H9 (cell line): ENCODE results near the gene CD226. TPM values are rescaled to one million over a fixed set of nuclear protein-coding genes. Genes with fewer than 3 reads are reported as not detected.

Source experiments
- DNase-seq: peaks from one replicate; pipeline ENCODE4 v3.0.0-alpha.2; 2017
- H2AFZ ChIP-seq: one replicate; pipeline ENCODE4 v1.6.1; 2013; ENCODE audit warnings: mild to moderate bottlenecking, low read length, control low read depth, moderate library complexity
- H2AK5ac ChIP-seq: 2 replicates; pipeline ENCODE4 v1.6.1; 2013; ENCODE audit warnings: low read length, control low read depth, mixed read lengths; ENCODE audit not compliant: insufficient read length
- H2BK120ac ChIP-seq: one replicate; pipeline ENCODE4 v1.6.1; 2013; ENCODE audit warnings: low read depth, mild to moderate bottlenecking, low read length, control low read depth, inconsistent platforms; ENCODE audit not compliant: poor library complexity, severe bottlenecking
- H2BK12ac ChIP-seq: 2 replicates; pipeline ENCODE4 v1.6.1; 2013; ENCODE audit warnings: low read length, control low read depth, mixed read lengths, low read depth; ENCODE audit not compliant: insufficient read length
- H2BK15ac ChIP-seq: 2 replicates; pipeline ENCODE4 v1.6.1; 2013; ENCODE audit warnings: low read depth, low read length, control low read depth
- H2BK20ac ChIP-seq: one replicate; pipeline ENCODE4 v1.6.1; 2013; ENCODE audit warnings: low read depth, mild to moderate bottlenecking, low read length, control low read depth, inconsistent platforms; ENCODE audit not compliant: poor library complexity, severe bottlenecking
- H2BK5ac ChIP-seq: 2 replicates; pipeline ENCODE4 v1.6.1; 2013; ENCODE audit warnings: low read length, control low read depth, mixed read lengths; ENCODE audit not compliant: insufficient read length
- H3K14ac ChIP-seq: 2 replicates; pipeline ENCODE4 v1.6.1; 2013; ENCODE audit warnings: low read length, control low read depth; ENCODE audit not compliant: insufficient read depth
- H3K18ac ChIP-seq: 2 replicates; pipeline ENCODE4 v1.6.1; 2013; ENCODE audit warnings: low read depth, mild to moderate bottlenecking, mixed read lengths, low read length, control low read depth; ENCODE audit not compliant: insufficient read length
- H3K23ac ChIP-seq: 2 replicates; pipeline ENCODE4 v1.6.1; 2013; ENCODE audit warnings: low read length, control low read depth, mixed read lengths, low read depth; ENCODE audit not compliant: insufficient read length
- H3K23me2 ChIP-seq: 2 replicates; pipeline ENCODE4 v1.6.1; 2013; ENCODE audit warnings: low read depth, mild to moderate bottlenecking, mixed read lengths, low read length, control low read depth; ENCODE audit not compliant: insufficient read length, poor library complexity, severe bottlenecking
- H3K27ac ChIP-seq: 2 replicates; pipeline ENCODE4 v1.5.1; 2013; ENCODE audit warnings: low read length, control low read depth, mixed read lengths, low read depth; ENCODE audit not compliant: insufficient read length
- H3K27me3 ChIP-seq: 2 replicates; pipeline ENCODE4 v1.6.1; 2013; ENCODE audit warnings: low read length, control low read depth, inconsistent platforms; ENCODE audit not compliant: insufficient read depth
- H3K4ac ChIP-seq: 2 replicates; pipeline ENCODE4 v1.6.1; 2013; ENCODE audit warnings: low read depth, mild to moderate bottlenecking, control low read depth, inconsistent platforms, low read length, moderate library complexity
- H3K4me1 ChIP-seq: 2 replicates; pipeline ENCODE4 v1.6.1; 2013; ENCODE audit warnings: low read length, control low read depth, inconsistent platforms; ENCODE audit not compliant: insufficient read depth
- H3K4me2 ChIP-seq: 2 replicates; pipeline ENCODE4 v1.6.1; 2013; ENCODE audit warnings: low read length, control low read depth, mixed read lengths; ENCODE audit not compliant: insufficient read length, insufficient read depth
- H3K56ac ChIP-seq: 2 replicates; pipeline ENCODE4 v1.6.1; 2013; ENCODE audit warnings: low read depth, mild to moderate bottlenecking, mixed read lengths, low read length, control low read depth; ENCODE audit not compliant: insufficient read length
- H3K79me1 ChIP-seq: 2 replicates; pipeline ENCODE4 v1.6.1; 2013; ENCODE audit warnings: low read depth, mild to moderate bottlenecking, moderate library complexity, low read length, control low read depth, inconsistent platforms; ENCODE audit not compliant: insufficient read depth, poor library complexity, severe bottlenecking
- H3K79me2 ChIP-seq: 2 replicates; pipeline ENCODE4 v1.6.1; 2013; ENCODE audit warnings: low read length, control low read depth, inconsistent platforms; ENCODE audit not compliant: insufficient read depth
- H3K9ac ChIP-seq: 2 replicates; pipeline ENCODE4 v1.6.1; 2013; ENCODE audit warnings: low read length, control low read depth, mixed read lengths; ENCODE audit not compliant: insufficient read length; ENCODE audit errors: extremely low read depth
- H3K9me3 ChIP-seq: one replicate; pipeline ENCODE4 v1.6.1; 2013; ENCODE audit warnings: low read depth, low read length, inconsistent platforms; ENCODE audit not compliant: control insufficient read depth
- H3T11ph ChIP-seq: one replicate; pipeline ENCODE4 v1.6.1; 2013; ENCODE audit warnings: mild to moderate bottlenecking, low read length, control low read depth, inconsistent platforms
- H4K20me1 ChIP-seq: one replicate; pipeline ENCODE4 v1.6.1; 2013; ENCODE audit not compliant: control insufficient read depth, insufficient read length, insufficient read depth
- H4K5ac ChIP-seq: 2 replicates; pipeline ENCODE4 v1.6.1; 2013; ENCODE audit warnings: low read depth, mild to moderate bottlenecking, mixed read lengths, low read length, control low read depth; ENCODE audit not compliant: insufficient read length
- H4K8ac ChIP-seq: replicated peaks from 2 replicates; pipeline ENCODE4 v1.6.1; 2013; ENCODE audit warnings: low read length, control low read depth, mixed read lengths, low read depth; ENCODE audit not compliant: insufficient read length
- H4K91ac ChIP-seq: 2 replicates; pipeline ENCODE4 v1.6.1; 2013; ENCODE audit warnings: low read depth, mild to moderate bottlenecking, moderate library complexity, mixed read lengths, low read length, control low read depth; ENCODE audit not compliant: insufficient read length
- H3K27ac Mint-ChIP-seq, 3 experiments: 2 replicates in 2 of 3; 3 replicates in 1 of 3; pipeline ENCODE4 v1.8.0; 2020 to 2021; ENCODE audit warnings: mixed read lengths in 3 of 3, mild to moderate bottlenecking in 1 of 3, moderate library complexity in 1 of 3
- H3K27me3 Mint-ChIP-seq: 2 replicates; pipeline ENCODE4 v1.8.0; 2021; ENCODE audit warnings: low read depth, mild to moderate bottlenecking, moderate library complexity, mixed read lengths
- H3K36me3 Mint-ChIP-seq, 3 experiments: 2 replicates in 2 of 3; 3 replicates in 1 of 3; pipeline ENCODE4 v1.8.0; 2020 to 2021; ENCODE audit warnings: low read depth in 3 of 3, mixed read lengths in 3 of 3; ENCODE audit not compliant: insufficient read depth in 1 of 3
- H3K4me1 Mint-ChIP-seq, 2 experiments: 2 replicates each; pipeline ENCODE4 v1.8.0; 2020; ENCODE audit warnings: mixed read lengths in 2 of 2
- H3K4me3 Mint-ChIP-seq, 2 experiments: 2 replicates in 1 of 2; 3 replicates in 1 of 2; pipeline ENCODE4 v1.8.0; 2020 to 2021; ENCODE audit warnings: mild to moderate bottlenecking in 2 of 2, mixed read lengths in 2 of 2, moderate library complexity in 1 of 2
- H3K9me3 Mint-ChIP-seq, 2 experiments: 2 replicates in 1 of 2; 3 replicates in 1 of 2; pipeline ENCODE4 v1.8.0; 2020; ENCODE audit warnings: mild to moderate bottlenecking in 2 of 2, mixed read lengths in 2 of 2, moderate library complexity in 1 of 2
- WGBS: extraction: QIAGEN DNeasy Blood & Tissue Kit; methylation state at CpG from one replicate; pipeline ENCODE4 v1.1.7; 2013; ENCODE audit warnings: missing lambda C conversion rate, low lambda C conversion rate, mixed read lengths; ENCODE audit not compliant: insufficient read length; ENCODE audit errors: extremely low coverage; 5-methylcytosine and 5-hydroxymethylcytosine counted together
- total RNA-seq: library from RNA; stranded (reverse); gene quantifications from 2 replicates; pipeline ENCODE4 v1.2.1, GENCODE V29; 2021
- TF ChIP-seq, protein P1 (sequence below): fragments of 200-600 bp; sonication (generic); conservative IDR thresholded peaks from 3 replicates; pipeline ENCODE4 v1.8.0; 2021; ENCODE audit warnings: antibody characterized with exemption, mild to moderate bottlenecking

The CD226 gene
- total RNA-seq, 1 experiment from 2014 or later = not detected

DNA sequence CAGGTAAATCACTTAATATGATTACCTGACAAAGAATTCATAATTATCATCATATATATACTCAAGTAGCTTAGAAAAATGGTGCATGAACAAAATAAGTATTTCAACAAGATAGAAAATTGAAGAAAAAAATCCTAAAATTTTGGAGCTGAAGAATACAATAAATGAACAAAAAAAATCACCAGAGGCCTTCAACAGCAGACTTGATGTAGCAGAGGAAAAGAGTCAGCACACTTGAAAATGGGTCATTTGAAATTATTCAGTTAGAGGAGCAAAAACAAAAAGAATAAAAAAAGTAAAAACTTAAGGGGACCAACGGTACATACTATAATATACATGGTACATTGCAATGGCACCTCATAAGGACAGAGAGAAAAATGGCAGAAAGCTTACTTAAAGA is 40.2 kb upstream of the CD226 start:
- Histone ChIP-seq H3K79me1 (no peaks in the 10 kb centered on the region), H3T11ph (no peak overlapping the region), H3K27me3 (no peaks in the 10 kb centered on the region), H2AFZ (no peak overlapping the region), H3K18ac (no peak overlapping the region), H2BK20ac (no peak overlapping the region), H3K4me1 (no peaks in the 10 kb centered on the region), H3K79me2 (no peaks in the 10 kb centered on the region), H3K9ac (no peak overlapping the region), H3K4me2 (no peak overlapping the region), H4K91ac (no peak overlapping the region), H2BK12ac (no peak overlapping the region), H3K9me3 (no peaks in the 10 kb centered on the region), H2AK5ac (no peak overlapping the region), H2BK120ac (no peak overlapping the region), H3K4ac (no peak overlapping the region), H3K23ac (no peak overlapping the region), H3K56ac (no peak overlapping the region), H3K27ac (no peak overlapping the region), H2BK15ac (no peak overlapping the region), H3K14ac (no peak overlapping the region), H2BK5ac (no peak overlapping the region), H4K5ac (no peak overlapping the region), H3K23me2 (no peaks in the 10 kb centered on the region), H4K8ac (no peak overlapping the region), H4K20me1 (no peaks in the 10 kb centered on the region)
- DNase-seq = no peak
- Mint-ChIP-seq H3K36me3 (peaks cover 2 to 23% (median 3%) of the 10 kb centered on the region in 3 experiments; a peak in 5 of 7 replicates), H3K27ac (no peak overlapping the region), H3K4me1 (peaks cover 7% of the 10 kb centered on the region in 2 experiments), H3K27me3 (no peaks in the 10 kb centered on the region), H3K9me3 (no peaks in the 10 kb centered on the region; a peak in 3 of 5 replicates), H3K4me3 (no peak overlapping the region)
- TF ChIP-seq, protein P1, sequence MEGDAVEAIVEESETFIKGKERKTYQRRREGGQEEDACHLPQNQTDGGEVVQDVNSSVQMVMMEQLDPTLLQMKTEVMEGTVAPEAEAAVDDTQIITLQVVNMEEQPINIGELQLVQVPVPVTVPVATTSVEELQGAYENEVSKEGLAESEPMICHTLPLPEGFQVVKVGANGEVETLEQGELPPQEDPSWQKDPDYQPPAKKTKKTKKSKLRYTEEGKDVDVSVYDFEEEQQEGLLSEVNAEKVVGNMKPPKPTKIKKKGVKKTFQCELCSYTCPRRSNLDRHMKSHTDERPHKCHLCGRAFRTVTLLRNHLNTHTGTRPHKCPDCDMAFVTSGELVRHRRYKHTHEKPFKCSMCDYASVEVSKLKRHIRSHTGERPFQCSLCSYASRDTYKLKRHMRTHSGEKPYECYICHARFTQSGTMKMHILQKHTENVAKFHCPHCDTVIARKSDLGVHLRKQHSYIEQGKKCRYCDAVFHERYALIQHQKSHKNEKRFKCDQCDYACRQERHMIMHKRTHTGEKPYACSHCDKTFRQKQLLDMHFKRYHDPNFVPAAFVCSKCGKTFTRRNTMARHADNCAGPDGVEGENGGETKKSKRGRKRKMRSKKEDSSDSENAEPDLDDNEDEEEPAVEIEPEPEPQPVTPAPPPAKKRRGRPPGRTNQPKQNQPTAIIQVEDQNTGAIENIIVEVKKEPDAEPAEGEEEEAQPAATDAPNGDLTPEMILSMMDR = no peak
- WGBS = no CpG with 5 or more reads among the region's 1 CpG
